HG02798 (cell line): ENCODE measurements around the gene PUM1.
"Not testable (repeated sequence)": the region's sequence is repeated elsewhere in the genome, so short reads cannot be mapped to it uniquely, and the experiment has no call there.

Source experiments
- ATAC-seq: cut with Tn5 transposase; IDR thresholded peaks from one replicate; pipeline ENCODE4 v1.9.1; 2021; ENCODE audit warnings: mild to moderate bottlenecking; ENCODE audit not compliant: unreplicated experiment, poor library complexity

PUM1 gene

DNA sequence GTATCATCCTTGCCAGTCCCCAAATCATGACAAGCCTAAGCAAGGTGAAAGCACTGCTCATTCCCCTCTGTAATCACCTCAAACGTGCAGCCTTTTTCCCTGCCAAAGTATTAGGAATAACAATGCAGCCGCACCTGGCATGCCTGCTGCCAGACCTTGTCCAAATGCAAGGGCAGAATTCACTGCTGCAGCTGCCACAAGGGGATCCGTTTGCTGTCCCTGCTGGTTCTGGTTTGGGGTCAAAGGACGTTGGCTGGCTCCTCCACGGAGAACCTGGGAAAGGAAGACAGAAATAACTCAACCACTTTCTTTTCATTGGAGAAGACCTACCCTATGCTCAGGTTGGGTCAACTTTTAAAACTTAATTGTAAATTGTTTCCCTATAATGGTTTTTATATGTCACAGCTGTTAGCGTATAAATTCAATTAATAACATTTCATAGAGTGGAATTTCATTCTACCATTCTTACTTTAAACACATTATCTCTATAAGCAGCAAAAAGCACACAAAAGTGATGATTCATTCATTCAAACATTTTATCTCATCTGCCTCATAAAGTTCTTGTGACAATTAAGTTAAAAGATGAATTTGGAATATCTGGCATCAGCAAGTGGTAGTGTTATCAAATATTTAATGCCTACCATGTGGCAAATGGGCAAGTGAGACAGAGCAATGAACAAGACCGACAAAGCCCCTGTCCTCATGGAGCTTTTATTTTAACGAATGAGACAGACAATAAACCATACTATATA, 97.1 kb downstream of the PUM1 start:
- ATAC-seq, result no peak

DNA sequence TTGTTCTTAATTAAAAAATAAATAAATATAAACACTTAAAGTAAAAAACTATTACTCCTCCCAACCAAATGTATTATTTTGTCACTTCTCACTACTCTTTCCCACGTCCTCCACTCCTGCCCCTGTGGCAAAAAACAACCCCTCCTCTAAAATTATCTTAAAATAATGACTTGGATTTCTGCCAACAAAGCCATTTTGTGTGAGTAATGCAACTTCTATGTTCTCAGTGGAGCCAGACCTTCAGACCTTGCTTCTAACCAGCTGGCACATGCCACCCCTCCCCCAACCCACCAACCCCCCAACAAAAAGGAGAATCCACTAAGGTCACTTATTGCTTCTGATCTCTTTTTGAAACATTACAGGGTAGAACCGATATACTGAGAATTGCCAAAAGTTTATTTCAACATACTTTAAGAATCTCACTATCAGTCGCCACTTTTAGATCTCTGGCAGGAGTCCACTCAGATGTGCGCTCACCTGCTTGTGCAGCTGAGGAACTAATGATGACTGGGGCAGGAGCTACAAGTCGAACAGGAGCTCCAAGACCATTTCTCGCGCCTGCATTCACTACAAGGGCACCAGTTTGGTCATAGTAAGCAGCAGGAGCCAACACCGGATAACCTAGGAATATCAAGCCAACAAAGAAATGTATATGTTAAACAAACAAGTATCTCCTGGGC, 98.7 kb downstream of the PUM1 start:
- ATAC-seq, result no peak

DNA sequence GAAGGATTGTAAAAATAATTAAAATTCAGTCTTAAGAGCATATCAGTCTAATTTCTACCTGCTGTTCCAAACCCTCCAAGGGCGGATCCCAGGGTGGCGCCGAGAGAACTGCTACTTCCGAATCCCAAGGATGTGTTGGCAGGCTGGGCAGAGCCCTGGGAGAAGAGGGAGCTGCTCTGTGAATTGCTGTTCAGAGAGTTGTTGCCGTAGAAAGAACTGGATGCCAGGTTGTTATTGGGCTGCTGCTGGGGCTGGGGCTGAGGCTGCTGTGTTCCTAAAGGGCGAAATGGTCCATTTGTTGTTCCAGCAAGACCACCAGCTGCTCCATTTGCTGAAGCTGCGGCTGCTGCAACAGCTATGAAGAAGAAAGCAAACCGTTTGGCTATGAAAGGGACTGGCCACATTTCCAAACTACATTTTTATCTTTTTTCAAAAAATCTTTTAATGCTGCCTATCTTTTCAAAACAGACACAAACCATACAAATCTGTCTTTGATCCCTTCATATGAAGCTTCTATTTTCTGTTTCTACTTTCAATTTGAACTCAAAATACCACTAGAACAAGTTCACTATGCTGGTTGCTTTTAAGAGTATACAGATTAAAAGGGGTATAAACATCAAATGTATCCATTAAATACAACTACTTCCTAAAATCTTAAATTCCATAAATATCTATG, 99.5 kb downstream of the PUM1 start:
- ATAC-seq, result no peak

DNA sequence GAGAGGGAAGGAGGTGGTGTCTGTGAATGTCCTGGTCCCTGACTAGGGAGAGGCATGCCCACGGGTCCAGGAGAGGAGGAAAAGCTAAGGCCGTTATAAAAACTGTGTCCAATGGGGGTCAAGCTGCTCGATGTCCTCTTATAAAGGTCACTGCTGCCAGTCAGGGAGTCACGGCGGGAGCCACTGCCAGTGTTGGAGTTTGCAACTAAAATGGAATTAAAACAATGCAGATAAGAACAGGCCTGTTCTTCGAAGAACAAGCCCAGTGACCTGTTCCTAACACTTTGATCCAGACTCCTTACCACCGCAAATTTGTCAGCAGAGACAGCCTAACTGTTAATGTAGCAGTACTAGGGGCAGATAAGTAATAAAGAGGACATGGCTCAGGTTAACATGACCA, 100.8 kb downstream of the PUM1 start:
- no peak for ATAC-seq

DNA sequence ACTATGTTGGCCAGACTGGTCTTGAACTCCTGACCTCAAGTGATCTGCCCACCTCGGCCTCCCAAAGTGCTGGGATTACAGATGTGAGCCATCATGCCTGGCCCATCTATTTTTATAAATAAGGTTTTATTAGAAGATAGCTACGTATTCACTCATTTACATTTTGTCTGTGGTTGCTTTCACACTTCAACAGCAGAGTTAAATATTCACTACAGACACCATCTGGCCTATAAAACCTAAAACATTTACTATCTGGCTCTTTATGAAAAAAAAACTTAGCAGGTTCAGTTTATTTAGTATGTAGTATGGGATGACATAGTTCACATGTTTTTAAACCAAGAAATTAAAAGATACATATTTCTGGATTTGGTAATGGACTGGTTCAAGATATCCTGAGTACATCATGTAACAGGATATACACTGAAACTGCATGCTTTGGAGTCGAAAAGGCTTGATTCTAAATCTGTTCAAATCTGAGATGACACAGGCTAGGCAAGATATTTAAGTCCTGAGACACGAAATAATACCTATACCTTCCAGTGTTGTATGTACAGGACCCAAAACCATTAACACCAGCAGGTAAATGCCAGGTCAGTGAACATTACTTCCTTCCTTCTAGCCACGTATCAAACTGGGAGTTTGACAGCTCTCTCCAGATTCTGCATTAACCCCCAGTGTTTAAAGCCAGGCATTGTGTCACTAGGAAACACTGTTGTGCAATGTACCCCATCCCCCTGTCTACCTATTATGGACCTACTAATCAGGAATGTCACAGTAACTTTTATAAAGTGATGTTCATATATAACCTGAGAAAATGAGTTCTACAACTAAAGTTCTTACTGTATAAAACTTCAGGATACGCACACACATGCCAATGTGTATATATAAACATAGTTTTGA, 102.7 kb downstream of the PUM1 start:
- ATAC-seq, result no peak

DNA sequence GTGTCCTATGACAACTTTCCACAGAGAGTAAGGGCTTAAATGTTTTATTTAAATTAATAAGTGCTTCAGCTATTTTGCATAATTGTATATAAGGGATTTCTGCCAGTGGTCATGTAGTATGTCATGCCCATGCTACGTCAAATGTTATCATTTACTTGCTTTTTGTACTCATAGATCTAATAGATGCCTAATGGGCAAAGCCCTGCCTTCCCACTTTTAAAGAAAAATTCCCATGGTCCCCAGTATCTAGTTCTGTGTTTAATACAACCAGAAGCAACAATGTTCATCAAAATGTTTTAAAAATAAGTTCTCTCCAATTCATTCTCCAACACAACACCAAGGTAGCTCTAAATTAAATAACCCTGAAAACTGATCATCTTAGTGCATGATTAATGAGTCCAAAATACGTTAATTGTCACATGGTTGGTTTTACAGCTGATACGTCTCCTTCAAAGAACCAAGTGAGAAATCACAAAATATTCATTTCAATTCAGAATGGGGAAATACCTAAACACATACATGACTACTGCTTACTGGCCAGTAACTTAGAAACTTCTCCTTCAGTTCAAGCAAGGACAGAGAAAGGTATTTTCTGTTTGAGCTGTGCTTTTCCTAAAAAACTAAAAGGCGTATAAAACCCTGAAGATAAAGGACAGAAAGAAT, 107.8 kb downstream of the PUM1 start:
- ATAC-seq, result no peak

DNA sequence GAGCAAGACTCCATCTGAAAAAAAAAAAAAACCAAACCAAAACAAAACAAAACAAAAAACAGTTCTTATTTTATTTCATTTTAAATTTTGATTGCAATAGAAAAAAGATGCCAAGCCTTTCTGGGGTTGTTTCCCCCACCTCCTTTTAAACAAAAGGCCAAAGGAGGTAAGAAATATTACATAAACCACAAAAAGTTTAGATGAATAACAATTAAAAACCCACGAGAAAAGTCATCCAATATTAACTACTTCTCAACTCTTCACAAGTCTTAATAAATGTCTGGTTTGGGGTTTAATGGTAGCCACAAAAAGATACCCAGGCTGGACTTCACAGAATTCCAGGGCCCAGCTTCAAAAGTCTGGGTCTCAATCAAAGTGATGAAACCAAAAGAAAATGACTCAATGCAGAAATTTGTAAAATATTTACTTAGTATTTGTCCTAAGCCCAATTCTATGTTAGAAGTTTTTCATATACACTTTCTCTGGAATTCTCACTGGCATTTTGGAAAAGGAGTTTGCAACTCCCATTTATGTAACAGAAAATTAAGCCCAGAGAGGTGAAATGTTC, 110.0 kb downstream of the PUM1 start:
- ATAC-seq, result no peak

DNA sequence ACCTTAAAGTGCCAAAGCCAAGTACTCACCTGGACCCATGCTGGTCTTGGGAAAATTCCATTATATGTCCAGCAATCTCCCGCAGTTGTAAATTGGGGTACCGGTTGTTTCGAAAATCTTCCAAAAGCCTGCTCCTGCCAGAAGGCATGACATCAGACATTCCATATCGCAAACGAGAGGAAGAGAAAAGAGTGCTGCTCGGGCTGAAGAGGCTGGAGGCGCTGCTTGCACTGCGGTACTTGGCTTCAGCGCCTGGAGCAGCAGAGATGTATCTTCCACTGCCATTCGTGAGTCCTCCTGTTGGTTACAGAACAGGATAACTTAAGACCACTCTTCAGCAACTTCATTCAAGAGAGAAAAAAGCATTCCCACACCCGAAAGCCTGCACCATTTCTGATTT, 111.8 kb downstream of the PUM1 start:
- no peak for ATAC-seq

DNA sequence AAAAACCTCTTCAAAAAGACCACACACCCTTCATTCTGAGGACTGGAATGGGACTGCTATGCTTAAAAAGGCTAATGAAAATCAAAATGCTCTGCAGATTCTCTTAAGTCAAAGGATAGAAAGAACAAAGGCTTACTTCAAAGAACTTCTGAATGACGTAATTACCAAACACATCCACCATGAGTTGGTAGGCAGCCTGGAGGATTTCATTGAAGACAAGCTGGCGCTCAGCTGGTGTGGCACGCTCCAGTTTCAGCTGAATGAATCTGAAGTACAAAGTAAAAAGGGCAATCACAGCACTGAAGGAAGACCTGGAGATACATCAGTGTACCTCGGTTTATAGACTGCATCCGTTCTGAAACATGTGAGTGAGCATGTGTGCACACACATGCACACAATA, 113.4 kb downstream of the PUM1 start:
- ATAC-seq, result no peak

DNA sequence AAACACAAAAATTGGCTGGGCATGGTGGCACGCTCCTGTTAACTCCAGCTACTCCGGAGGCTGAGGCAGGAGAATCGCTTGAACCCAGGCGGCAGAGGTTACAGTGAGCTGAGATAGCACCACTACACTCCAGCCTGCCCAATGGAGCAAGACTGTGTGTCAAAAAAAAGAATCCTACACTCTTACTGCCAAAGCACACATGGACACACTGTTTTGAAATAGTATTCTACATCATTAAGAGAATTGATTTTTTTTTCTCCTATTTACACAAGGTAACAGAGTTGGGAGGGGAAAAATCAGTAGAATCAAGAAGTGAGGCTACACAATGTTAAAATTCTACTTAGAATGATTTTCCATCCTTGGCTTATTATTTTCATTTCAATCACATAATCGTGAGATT, 114.8 kb downstream of the PUM1 start:
- no peak for ATAC-seq

DNA sequence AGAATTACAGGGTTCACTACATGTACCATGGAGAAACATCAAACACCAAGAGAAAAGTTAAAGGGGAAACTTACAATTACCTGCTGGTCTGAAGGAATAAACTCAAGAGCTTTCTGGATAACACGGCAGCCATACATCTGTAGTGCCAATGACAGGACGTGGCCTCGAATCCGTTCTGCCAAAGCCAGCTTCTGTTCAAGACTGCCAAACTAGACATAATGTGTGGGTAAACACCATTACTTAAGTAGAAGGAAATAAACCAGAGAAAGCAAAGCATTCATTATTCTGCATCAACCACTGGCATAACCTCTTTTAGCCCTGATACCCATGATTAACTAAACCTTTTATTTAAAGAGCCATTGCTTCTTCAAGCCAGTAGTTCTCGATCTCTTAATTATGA, 115.5 kb downstream of the PUM1 start:
- ATAC-seq, result no peak

DNA sequence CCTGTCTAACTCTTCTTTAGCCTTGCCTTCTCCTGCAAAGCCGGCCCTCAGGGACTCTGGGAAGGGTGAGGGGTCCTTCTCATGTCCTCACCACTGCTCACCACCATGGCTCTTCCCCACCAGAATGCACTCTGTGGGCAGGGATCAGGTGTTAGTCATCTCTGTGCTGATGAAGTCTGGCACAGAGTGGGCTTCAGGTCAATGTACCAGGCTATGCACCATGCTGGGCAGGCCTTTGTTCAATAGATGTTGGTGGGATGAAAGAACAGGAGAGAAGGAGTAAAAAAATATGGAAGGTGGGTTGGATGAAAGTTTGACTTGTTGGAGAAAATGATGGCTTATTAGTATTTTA, 116.1 kb downstream of the PUM1 start:
- not testable (repeated sequence) for ATAC-seq

DNA sequence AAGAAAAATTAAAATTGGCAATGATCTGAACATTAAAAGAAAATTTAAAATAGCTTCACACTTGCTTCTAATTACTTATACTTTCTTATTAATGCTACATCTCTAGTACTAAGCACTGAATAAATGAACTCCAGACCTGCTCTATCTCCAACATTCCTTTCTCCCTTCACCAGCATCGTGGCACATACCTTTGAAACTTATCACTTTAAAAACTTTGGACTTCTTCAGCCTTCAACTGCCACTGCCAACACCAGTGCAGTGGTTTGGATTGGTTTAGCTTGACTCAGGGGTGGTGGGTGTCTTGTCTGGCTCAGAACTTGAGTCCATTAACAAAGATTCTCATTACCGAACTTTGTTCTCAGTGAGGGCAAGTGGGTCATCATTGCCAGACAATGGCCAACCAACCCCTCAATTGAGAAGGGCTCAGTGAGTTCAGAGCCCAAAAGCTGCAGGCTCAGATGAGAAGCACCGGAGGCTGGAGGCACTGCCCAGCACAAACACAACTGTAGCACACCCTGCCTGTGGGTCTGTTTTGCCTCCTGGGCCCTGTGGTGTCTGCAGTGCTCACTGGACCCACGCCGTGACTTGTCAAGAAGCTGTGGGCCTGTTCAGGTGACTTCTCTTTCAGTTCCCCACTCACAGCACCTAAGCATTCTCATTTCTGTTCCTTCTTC, 116.6 kb downstream of the PUM1 start:
- ATAC-seq, result not testable (repeated sequence)

DNA sequence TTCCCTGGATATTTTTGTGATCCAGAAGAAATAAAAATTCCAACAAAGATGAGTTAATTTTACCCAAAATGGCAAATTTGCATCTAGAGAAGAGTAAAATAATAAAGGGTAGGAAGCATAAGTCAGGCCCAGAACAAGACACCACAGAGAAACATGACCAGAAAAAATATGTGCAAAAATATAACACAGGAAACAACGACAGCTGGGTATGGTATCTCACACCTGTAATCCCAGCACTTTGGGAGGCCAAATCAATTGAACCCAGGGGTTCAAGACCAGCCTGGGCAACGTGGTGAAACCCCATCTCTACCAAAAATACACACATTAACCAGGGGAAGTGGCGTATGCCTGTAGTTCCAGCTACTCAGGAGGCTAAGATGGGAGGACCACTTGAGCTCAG, 117.2 kb downstream of the PUM1 start:
- ATAC-seq, result no peak

DNA sequence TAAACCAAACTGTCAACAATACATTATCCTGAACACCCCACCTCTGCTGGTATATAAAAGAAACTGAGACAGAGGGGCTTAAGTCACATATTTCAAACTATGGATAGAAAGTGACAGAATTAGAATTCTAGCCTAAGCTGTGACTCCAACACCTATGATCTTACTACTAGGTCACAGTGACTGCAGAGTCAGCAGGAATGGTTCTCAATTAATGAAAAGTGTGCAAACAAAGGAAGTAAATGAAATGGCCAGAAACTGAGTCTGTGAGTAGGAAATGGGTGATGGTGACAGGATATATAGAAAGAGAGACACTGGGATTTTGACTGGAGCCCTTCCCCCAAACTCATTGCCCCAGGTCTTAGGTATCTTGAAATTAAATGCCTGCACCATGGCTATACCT, 118.3 kb downstream of the PUM1 start:
- ATAC-seq, result no peak

DNA sequence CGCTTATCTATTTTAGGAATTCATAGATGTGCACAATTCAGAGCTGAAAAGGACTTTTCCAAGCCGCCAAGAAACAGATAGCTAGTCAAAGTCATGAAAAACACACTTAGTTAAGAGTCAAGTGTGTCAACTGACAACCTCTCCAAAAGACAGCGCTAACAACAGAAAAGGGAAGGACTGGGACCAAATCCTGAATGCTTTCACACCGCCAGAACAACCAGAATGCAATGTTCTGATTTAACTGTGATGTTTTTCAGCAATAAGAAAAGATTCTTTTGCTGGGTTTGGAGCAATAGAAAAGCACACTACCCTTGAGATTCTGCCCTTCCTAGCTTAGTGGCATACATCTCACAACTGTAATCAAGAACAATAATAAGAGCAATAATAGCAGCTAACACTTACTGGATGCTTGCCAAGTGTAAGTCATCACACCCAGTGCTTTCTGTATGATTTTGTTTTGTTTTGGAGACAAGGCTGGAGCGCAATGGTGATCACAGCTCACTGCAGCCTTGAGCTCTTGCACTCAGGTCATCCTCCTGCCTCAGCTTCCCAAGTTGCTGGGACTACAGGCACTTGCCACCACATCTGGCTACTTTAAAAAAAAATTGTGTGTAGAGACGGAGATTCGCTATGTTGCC, 123.1 kb downstream of the PUM1 start:
- no peak for ATAC-seq

DNA sequence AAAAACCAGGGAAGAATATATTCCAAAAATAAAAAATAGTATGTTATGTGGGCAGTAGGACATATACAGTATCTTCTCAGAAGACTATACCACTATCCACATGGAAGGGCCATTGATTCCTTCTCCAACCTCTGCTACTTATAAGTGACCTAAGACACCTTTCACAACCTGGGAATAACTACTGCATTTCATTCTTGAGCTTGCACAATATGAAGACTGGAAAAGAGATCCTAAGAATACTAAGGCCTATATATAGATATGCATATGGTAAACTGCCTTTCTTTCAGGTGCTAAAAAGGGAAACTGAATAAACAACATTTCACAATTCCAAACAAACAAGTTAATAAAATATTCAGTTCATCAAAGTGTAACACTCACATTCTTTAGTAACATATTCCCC, 125.0 kb downstream of the PUM1 start:
- ATAC-seq, result no peak

DNA sequence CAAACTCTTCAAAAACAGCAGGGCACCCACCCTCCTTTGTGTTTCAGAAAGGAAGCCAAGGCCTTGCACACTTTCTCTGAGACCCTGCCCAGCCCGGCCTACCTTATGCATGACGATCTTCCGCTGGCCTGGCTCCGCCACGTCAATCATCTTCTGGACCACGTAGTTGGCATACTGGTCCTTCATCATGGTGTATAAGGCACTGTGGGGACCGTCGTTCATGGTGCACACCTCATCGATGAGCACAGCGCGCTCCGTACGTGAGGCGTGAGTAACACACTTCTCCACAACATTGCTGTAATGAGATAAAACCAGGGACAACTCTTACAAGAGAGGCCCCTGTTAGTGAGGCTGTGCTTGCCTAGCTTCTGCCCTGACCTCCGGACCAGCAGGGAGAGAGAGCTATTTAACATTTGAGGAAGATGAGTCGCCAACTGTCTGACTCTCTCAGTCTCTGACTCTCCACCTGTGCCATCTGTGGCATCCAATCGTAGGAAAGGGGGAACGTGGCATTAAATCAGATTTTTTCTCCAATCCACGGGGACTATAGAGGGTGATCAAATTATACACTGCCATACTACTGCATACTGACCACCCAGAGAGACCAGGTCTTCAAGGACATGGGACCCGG, 128.9 kb downstream of the PUM1 start:
- no peak for ATAC-seq
